ENCODE results near the gene GRIN3B.

DNA sequence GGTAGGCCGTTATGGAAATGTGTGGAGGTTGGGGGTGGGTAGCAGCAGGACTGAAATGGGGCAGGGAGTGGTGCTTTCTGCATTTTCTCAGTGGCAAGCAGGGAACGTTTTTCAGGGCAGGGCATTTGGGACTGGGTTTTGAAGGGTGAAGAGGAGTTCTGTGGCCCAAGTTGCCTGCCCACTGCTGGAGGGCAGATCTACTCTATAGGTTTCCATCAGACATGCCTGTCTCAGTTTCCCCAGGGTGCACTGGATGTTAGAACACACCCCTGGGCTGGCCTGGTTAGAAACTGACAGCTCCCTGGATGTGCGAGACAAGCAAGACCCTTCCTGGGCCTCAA is 870 bp upstream of the GRIN3B start:
- TF ChIP-seq EZH2 (IDR thresholded peaks at IDR 0.05; ENCODE audit: borderline replicate concordance, insufficient read depth, low read depth, low read length, poor library complexity, severe bottlenecking) = no peak
- TF ChIP-seq, protein P1, sequence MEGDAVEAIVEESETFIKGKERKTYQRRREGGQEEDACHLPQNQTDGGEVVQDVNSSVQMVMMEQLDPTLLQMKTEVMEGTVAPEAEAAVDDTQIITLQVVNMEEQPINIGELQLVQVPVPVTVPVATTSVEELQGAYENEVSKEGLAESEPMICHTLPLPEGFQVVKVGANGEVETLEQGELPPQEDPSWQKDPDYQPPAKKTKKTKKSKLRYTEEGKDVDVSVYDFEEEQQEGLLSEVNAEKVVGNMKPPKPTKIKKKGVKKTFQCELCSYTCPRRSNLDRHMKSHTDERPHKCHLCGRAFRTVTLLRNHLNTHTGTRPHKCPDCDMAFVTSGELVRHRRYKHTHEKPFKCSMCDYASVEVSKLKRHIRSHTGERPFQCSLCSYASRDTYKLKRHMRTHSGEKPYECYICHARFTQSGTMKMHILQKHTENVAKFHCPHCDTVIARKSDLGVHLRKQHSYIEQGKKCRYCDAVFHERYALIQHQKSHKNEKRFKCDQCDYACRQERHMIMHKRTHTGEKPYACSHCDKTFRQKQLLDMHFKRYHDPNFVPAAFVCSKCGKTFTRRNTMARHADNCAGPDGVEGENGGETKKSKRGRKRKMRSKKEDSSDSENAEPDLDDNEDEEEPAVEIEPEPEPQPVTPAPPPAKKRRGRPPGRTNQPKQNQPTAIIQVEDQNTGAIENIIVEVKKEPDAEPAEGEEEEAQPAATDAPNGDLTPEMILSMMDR (IDR thresholded peaks at IDR 0.05) = no peak

Measured in B cell (primary cell).